ENCODE results near the gene LSM5.
"Not testable (repeated sequence)": the region's sequence is repeated elsewhere in the genome, so short reads cannot be mapped to it uniquely, and the experiment has no call there.

The LSM5 gene

GRCh38 chr7:32502728-32503127 is 12.5 kb upstream of the LSM5 start:
- DNase-seq = no peak

GRCh38 chr7:32501522-32501921 is 11.3 kb upstream of the LSM5 start:
- DNase-seq = no peak

GRCh38 chr7:32500922-32501341 is 10.8 kb upstream of the LSM5 start:
- DNase-seq = no peak

GRCh38 chr7:32500216-32500615 is 10.0 kb upstream of the LSM5 start:
- not testable (repeated sequence) for DNase-seq

- DNase-seq = not testable (repeated sequence)
These were observed 9.6 kb upstream of the LSM5 start for GRCh38 chr7:32499755-32500154.

GRCh38 chr7:32496052-32496813 is 6.1 kb upstream of the LSM5 start:
- no peak for DNase-seq

- DNase-seq = peak; percentile 98
These were observed 5.3 kb upstream of the LSM5 start, which contains the start of gene AVL9 for GRCh38 chr7:32495298-32496051. AVL9 (plus strand) TSS chr7:32495489; CDS start chr7:32495710, 221 bp downstream.

- no peak for DNase-seq
These were observed 4.7 kb upstream of the LSM5 start for GRCh38 chr7:32494946-32495297.

- no peak for DNase-seq
These were observed 423 bp downstream of the LSM5 start for GRCh38 chr7:32489788-32490126.

- no peak for DNase-seq
These were observed 8.3 kb downstream of the LSM5 start for GRCh38 chr7:32481921-32482320.

- DNase-seq = no peak
These were observed 9.0 kb downstream of the LSM5 start for GRCh38 chr7:32481176-32481575.

GRCh38 chr7:32479574-32480200 is 10.5 kb downstream of the LSM5 start:
- peak; percentile 60 for DNase-seq

GRCh38 chr7:32477649-32477980 is 12.6 kb downstream of the LSM5 start:
- no peak for DNase-seq

- DNase-seq = no peak
These were observed 13.1 kb downstream of the LSM5 start for GRCh38 chr7:32476816-32477648.

GRCh38 chr7:32474008-32474407 is 16.2 kb downstream of the LSM5 start:
- no peak for DNase-seq

- no peak for DNase-seq
These were observed 18.2 kb downstream of the LSM5 start for GRCh38 chr7:32472015-32472414.

GRCh38 chr7:32470871-32471270 is 19.3 kb downstream of the LSM5 start:
- DNase-seq = no peak

- DNase-seq = not testable (repeated sequence)
These were observed 20.2 kb downstream of the LSM5 start for GRCh38 chr7:32470004-32470403.

GRCh38 chr7:32464641-32465416 is 25.4 kb downstream of the LSM5 start:
- not testable (repeated sequence) for DNase-seq

GRCh38 chr7:32462977-32463376 is 27.2 kb downstream of the LSM5 start:
- no peak for DNase-seq

GRCh38 chr7:32462451-32462850 is 27.7 kb downstream of the LSM5 start:
- DNase-seq = no peak

- DNase-seq = no peak
These were observed 28.7 kb downstream of the LSM5 start for GRCh38 chr7:32461484-32461883.
